Sigmoid colon (tissue), 7 donors: ENCODE measurements around the gene SLC25A51. TPM values are rescaled to one million over a fixed set of nuclear protein-coding genes. Genes with fewer than 3 reads are reported as not detected.

Source experiments
- DNase-seq: peaks from one replicate; pipeline ENCODE4 v3.0.0-alpha.2; 2019
- H3K27ac ChIP-seq, 4 donors: fragments of 200-600 bp; sonication (generic); one replicate each; pipeline ENCODE4 v1.5.1; 2016 to 2019; ENCODE audit warnings: mild to moderate bottlenecking in 1 of 4
- H3K27me3 ChIP-seq, 3 donors: fragments of 200-600 bp; sonication (generic); one replicate each; pipeline ENCODE4 v1.5.1; 2019; ENCODE audit warnings: mild to moderate bottlenecking in 1 of 3
- H3K36me3 ChIP-seq, 4 donors: fragments of 200-600 bp; sonication (generic); one replicate each; pipeline ENCODE4 v1.5.1; 2016 to 2019
- H3K4me1 ChIP-seq, 4 donors: fragments of 200-600 bp; sonication (generic); one replicate each; pipeline ENCODE4 v1.5.1; 2017 to 2019
- H3K4me3 ChIP-seq, 4 donors: fragments of 200-600 bp; sonication (generic); one replicate each; pipeline ENCODE4 v1.5.1; 2017 to 2019; ENCODE audit warnings: mild to moderate bottlenecking in 2 of 4, moderate library complexity in 1 of 4
- H3K9me3 ChIP-seq, 4 donors: fragments of 200-600 bp in 3 of 4; sonication (generic) in 3 of 4; one replicate each; pipeline versions ENCODE4 v1.5.1 to v1.6.1; 2013 to 2019
- CTCF ChIP-seq, 4 experiments: fragments of 450-650 bp in 3 of 4; fragments of 200-600 bp in 1 of 4; IDR thresholded peaks; one replicate each; pipeline ENCODE4 v1.5.1; 2016 to 2019; ENCODE audit warnings: antibody characterized with exemption in 4 of 4, mild to moderate bottlenecking in 3 of 4, moderate library complexity in 2 of 4
- EP300 ChIP-seq, 4 donors: sonication (generic); formaldehyde crosslinking; IDR thresholded peaks; one replicate each; pipeline ENCODE4 v1.6.1; 2017; ENCODE audit warnings: antibody characterized with exemption in 4 of 4
- POLR2A ChIP-seq, 2 donors: fragments of 450-650 bp; IDR thresholded peaks; one replicate each; pipeline ENCODE4 v1.6.1; 2016; ENCODE audit warnings: antibody characterized with exemption in 2 of 2, mild to moderate bottlenecking in 2 of 2, moderate library complexity in 2 of 2
- POLR2AphosphoS5 ChIP-seq, 4 donors: sonication (generic); formaldehyde crosslinking; IDR thresholded peaks; one replicate each; pipeline ENCODE4 v1.6.1; 2017; ENCODE audit warnings: antibody characterized with exemption in 4 of 4
- WGBS, 2 donors: extraction: QIAGEN DNeasy Blood & Tissue Kit; methylation state at CpG; one replicate each; pipeline ENCODE4 v1.1.7; 2013; 5-methylcytosine and 5-hydroxymethylcytosine counted together
- intact Hi-C: fragments of 100-400 bp; cut with DNase I; formaldehyde crosslinking; loops from one replicate; pipeline ENCODE4 v1.15.1; 2023
- polyA plus RNA-seq, 3 donors: library from polyadenylated mRNA; stranded (reverse); fragments of 200-250 nt; gene quantifications; one replicate each; pipeline ENCODE4 v1.2.3, GENCODE V29; 2013
- total RNA-seq, 4 donors: library from RNA; depleted of rRNA; stranded (reverse); fragments of >200 nt; gene quantifications; one replicate each; pipeline ENCODE4 v1.1.0, GENCODE V29; 2016
- donor health status: healthy with polysubstance abuse.
- donor health status: Bipolar disorder and iron deficiency.
- donor health status: healthy.

The SLC25A51 gene
- total and polyA plus RNA-seq, 7 donors: 4.2 to 31.0 (median 19.3) TPM

DNA sequence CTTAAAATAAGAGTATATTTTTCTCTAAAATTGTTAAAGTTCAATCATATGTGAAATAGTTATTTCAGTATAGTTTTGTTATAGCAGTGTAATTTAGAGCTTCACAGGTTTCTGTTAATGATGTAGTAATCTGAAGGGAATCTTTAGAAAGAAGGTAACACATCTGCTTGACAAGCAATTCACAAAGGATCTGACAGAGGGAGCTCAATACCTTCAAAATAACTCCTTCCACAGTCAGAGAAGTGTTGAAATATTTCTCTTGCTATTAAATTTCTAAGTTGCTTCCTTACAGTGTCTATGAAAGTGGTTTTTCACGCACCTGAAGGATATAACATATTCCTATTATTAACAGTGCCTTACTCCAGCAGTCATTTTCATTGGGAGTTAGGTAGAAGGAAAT is 44.9 kb downstream of the SLC25A51 start:
- intact Hi-C loops: loop anchor here (10.0 kb wide), 1 partner anchor 54 kb away; the partner anchor contains the start of gene DCAF10
- no peak for TF ChIP-seq EP300 (IDR thresholded peaks at IDR 0.05)
- no peak for TF ChIP-seq CTCF (IDR thresholded peaks at IDR 0.05)
- TF ChIP-seq POLR2AphosphoS5 (IDR thresholded peaks at IDR 0.05): no peak
- no peak for TF ChIP-seq POLR2A (IDR thresholded peaks at IDR 0.05)
- DNase-seq: no peak
- 64 to 85% methylated on average over 1 of the region's 1 CpG for WGBS, 2 donors
- H3K4me3 ChIP-seq: no peak overlapping the region
- no peaks in the 10 kb centered on the region for H3K27me3 ChIP-seq
- H3K27ac ChIP-seq: no peak overlapping the region
- peaks cover 7 to 60% (median 11%) of the 10 kb centered on the region in 4 donors for H3K36me3 ChIP-seq
- no peaks in the 10 kb centered on the region for H3K9me3 ChIP-seq
- no peaks in the 10 kb centered on the region for H3K4me1 ChIP-seq

DNA sequence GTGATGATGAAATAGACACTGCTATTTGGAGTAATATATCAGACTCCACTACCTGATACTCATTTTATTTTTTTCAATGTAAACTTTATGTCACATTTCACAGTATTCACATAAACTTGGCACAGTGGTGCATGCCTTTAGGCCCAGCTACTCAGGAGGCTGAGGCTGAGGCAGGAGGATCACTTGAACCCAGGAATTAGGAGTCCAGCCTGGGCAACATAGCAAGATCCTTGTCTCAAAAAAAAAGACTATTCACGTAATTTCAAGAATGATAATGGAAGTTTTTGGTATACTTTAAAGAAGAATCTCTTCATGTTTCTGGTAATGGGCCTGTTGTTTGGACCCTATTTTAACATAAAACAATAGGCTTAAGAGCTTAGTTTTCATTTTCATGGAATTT is 47.4 kb downstream of the SLC25A51 start:
- H3K4me1 ChIP-seq: no peaks in the 10 kb centered on the region
- DNase-seq: no peak
- 98 to 100% methylated on average over 1 of the region's 1 CpG for WGBS, 2 donors
- H3K9me3 ChIP-seq: no peaks in the 10 kb centered on the region
- TF ChIP-seq POLR2A (IDR thresholded peaks at IDR 0.05) (no peak), EP300 (IDR thresholded peaks at IDR 0.05) (no peak), CTCF (IDR thresholded peaks at IDR 0.05) (no peak), POLR2AphosphoS5 (IDR thresholded peaks at IDR 0.05) (no peak)
- H3K27me3 ChIP-seq: no peaks in the 10 kb centered on the region
- no peak overlapping the region for H3K27ac ChIP-seq
- H3K4me3 ChIP-seq: no peak overlapping the region
- H3K36me3 ChIP-seq: peaks cover under 1 to 44% (median 9%) of the 10 kb centered on the region in 4 donors
- intact Hi-C loops: loop anchor here (10.0 kb wide), 1 partner anchor 52 kb away; the partner anchor contains the start of gene DCAF10

DNA sequence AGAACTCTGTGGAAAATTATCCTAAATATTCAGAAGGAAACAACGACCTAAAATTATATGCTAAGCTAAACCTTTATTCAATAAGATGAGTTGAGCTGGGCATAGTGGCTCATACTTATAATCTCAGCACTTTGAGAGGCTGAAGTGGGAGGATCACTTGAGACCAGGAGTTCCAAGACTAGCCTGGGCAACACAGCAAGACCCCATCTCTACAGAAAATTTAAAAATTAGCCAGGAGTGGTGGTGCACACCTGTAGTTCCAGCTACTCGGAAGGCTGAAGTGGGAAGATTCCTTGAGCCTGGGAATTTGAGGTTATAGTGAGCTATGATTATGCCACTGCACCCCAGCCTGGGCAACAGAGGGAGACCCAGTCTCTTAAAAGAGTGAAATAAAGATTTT is 51.7 kb downstream of the SLC25A51 start:
- no peaks in the 10 kb centered on the region for H3K9me3 ChIP-seq
- no peak for TF ChIP-seq POLR2AphosphoS5 (IDR thresholded peaks at IDR 0.05)
- TF ChIP-seq EP300 (IDR thresholded peaks at IDR 0.05): no peak
- no peak for TF ChIP-seq CTCF (IDR thresholded peaks at IDR 0.05)
- no peak for TF ChIP-seq POLR2A (IDR thresholded peaks at IDR 0.05)
- no peaks in the 10 kb centered on the region for H3K4me1 ChIP-seq
- no peaks in the 10 kb centered on the region for H3K27me3 ChIP-seq
- no peak for DNase-seq
- peaks cover 0 to 21% (median 0%) of the 10 kb centered on the region in 4 donors for H3K36me3 ChIP-seq
- no peak overlapping the region for H3K4me3 ChIP-seq
- intact Hi-C loops: loop anchor here (10.0 kb wide), 1 partner anchor 47 kb away; the partner anchor contains the start of gene DCAF10
- no peak overlapping the region for H3K27ac ChIP-seq
- WGBS, 2 donors: 96% methylated on average over 2 of the region's 2 CpGs

DNA sequence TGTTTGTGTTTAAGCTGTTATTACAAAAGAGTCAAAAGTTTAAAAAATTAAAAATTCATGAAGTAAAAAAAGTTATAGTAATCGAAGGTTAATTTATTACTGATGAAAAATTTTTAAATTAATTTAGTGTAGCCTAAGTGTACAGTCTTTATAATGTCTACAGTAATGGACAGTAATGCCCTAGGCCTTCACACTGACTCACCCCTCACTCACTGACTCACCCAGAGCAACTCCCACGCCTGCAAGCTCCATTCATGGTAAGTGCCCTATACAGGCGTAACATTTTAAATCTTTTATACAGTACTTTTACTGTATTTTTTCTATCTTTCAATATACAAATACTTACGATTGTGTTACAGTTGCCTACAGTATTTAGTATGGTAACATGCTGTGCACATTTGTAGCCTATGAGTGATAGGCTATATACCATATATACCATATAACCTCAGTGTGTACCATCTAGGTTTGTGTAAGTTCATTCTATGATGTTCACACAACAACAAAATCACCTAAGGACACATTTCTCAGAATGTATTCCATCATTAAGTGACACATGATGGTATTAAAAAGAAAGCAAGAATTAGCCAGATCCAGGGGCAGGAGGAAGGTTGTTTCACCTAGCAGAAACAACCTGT is 63.2 kb downstream of the SLC25A51 start:
- no peaks in the 10 kb centered on the region for H3K4me1 ChIP-seq
- no peak overlapping the region for H3K4me3 ChIP-seq
- no peaks in the 10 kb centered on the region for H3K9me3 ChIP-seq
- no peaks in the 10 kb centered on the region for H3K27me3 ChIP-seq
- H3K36me3 ChIP-seq: peaks cover 0 to 10% (median 0%) of the 10 kb centered on the region in 4 donors
- 93 to 96% methylated on average over 4 of the region's 4 CpGs for WGBS, 2 donors
- DNase-seq: no peak
- TF ChIP-seq POLR2AphosphoS5 (IDR thresholded peaks at IDR 0.05) (no peak), CTCF (IDR thresholded peaks at IDR 0.05) (no peak), EP300 (IDR thresholded peaks at IDR 0.05) (no peak), POLR2A (IDR thresholded peaks at IDR 0.05) (no peak)
- intact Hi-C loops: no loop called here
- no peak overlapping the region for H3K27ac ChIP-seq
